Neuron (in vitro differentiated cells): ENCODE data around the gene FDXR.
"Not testable (repeated sequence)": the region's sequence is repeated elsewhere in the genome, so short reads cannot be mapped to it uniquely, and the experiment has no call there.

Experiments
- H2AFZ ChIP-seq: one replicate; pipeline ENCODE4 v1.6.1; 2013; ENCODE audit warnings: low read depth, mild to moderate bottlenecking, inconsistent platforms, low read length, moderate library complexity
- H3K27me3 ChIP-seq: one replicate; pipeline ENCODE4 v1.6.1; 2013; ENCODE audit warnings: low read length; ENCODE audit not compliant: insufficient read depth
- H3K36me3 ChIP-seq: one replicate; pipeline ENCODE4 v1.6.1; 2013; ENCODE audit warnings: low read length; ENCODE audit not compliant: insufficient read depth
- H3K4me1 ChIP-seq: one replicate; pipeline ENCODE4 v1.6.1; 2013; ENCODE audit warnings: low read length; ENCODE audit not compliant: insufficient read depth
- H3K4me3 ChIP-seq: 2 replicates; pipeline ENCODE4 v1.5.1; 2013; ENCODE audit warnings: mild to moderate bottlenecking, low read length, moderate library complexity
- H3K9me3 ChIP-seq: one replicate; pipeline ENCODE4 v1.6.1; 2013; ENCODE audit warnings: low read length

FDXR gene

GRCh38 chr17:74872313-74873036, at the start of gene FDXR:
Gene FDXR (minus strand): TSS chr17:74872994. CDS start chr17:74872944, 50 bp downstream.
- H3K36me3 ChIP-seq: peaks cover 5% of the 10 kb centered on the region
- peak within 1 kb of the TSS; percentile 78 for H2AFZ ChIP-seq
- H3K9me3 ChIP-seq: no peaks in the 10 kb centered on the region
- peaks cover 9% of the 10 kb centered on the region for H3K27me3 ChIP-seq
- peak within 1 kb of the TSS; percentile 98 for H3K4me3 ChIP-seq
- H3K4me1 ChIP-seq: peaks cover 19% of the 10 kb centered on the region

- H3K9me3 ChIP-seq: no peaks in the 10 kb centered on the region
- H3K4me3 ChIP-seq: no peak overlapping the region
- peaks cover 10% of the 10 kb centered on the region for H3K4me1 ChIP-seq
- no peaks in the 10 kb centered on the region for H3K36me3 ChIP-seq
- H2AFZ ChIP-seq: no peak overlapping the region
- H3K27me3 ChIP-seq: peaks cover 61% of the 10 kb centered on the region
These were observed 49.4 kb upstream of the FDXR start for GRCh38 chr17:74922172-74922571.

GRCh38 chr17:74921769-74922168, 49.0 kb upstream of the FDXR start:
- Histone ChIP-seq H3K36me3 (no peaks in the 10 kb centered on the region), H2AFZ (no peak overlapping the region), H3K4me3 (no peak overlapping the region), H3K27me3 (peaks cover 57% of the 10 kb centered on the region), H3K4me1 (peaks cover 10% of the 10 kb centered on the region), H3K9me3 (no peaks in the 10 kb centered on the region)

- peaks cover 53% of the 10 kb centered on the region for H3K27me3 ChIP-seq
- peaks cover 10% of the 10 kb centered on the region for H3K4me1 ChIP-seq
- no peaks in the 10 kb centered on the region for H3K36me3 ChIP-seq
- H3K9me3 ChIP-seq: no peaks in the 10 kb centered on the region
- H3K4me3 ChIP-seq: no peak overlapping the region
- H2AFZ ChIP-seq: no peak overlapping the region
These were observed 48.4 kb upstream of the FDXR start for GRCh38 chr17:74921026-74921681.

GRCh38 chr17:74920642-74921025, 47.8 kb upstream of the FDXR start:
- H3K27me3 ChIP-seq: peaks cover 48% of the 10 kb centered on the region
- H3K36me3 ChIP-seq: no peaks in the 10 kb centered on the region
- H3K4me1 ChIP-seq: peaks cover 10% of the 10 kb centered on the region
- H3K9me3 ChIP-seq: no peaks in the 10 kb centered on the region
- no peak overlapping the region for H2AFZ ChIP-seq
- H3K4me3 ChIP-seq: no peak overlapping the region

- no peaks in the 10 kb centered on the region for H3K9me3 ChIP-seq
- H3K27me3 ChIP-seq: peaks cover 44% of the 10 kb centered on the region
These were observed 47.5 kb upstream of the FDXR start for GRCh38 chr17:74920306-74920620.

GRCh38 chr17:74919440-74920305, 46.9 kb upstream of the FDXR start:
- Histone ChIP-seq H3K4me1 (peaks cover 10% of the 10 kb centered on the region), H2AFZ (no peak overlapping the region), H3K36me3 (no peaks in the 10 kb centered on the region), H3K27me3 (peaks cover 38% of the 10 kb centered on the region), H3K9me3 (no peaks in the 10 kb centered on the region), H3K4me3 (no peak overlapping the region)

More at GRCh38 chr17:74920306-74920620, 47.5 kb upstream of the FDXR start:
- H3K4me1 ChIP-seq: peaks cover 10% of the 10 kb centered on the region
- H2AFZ ChIP-seq: no peak overlapping the region
- no peak overlapping the region for H3K4me3 ChIP-seq
- no peaks in the 10 kb centered on the region for H3K36me3 ChIP-seq

- Histone ChIP-seq H3K4me1 (peaks cover 10% of the 10 kb centered on the region), H3K36me3 (no peaks in the 10 kb centered on the region), H3K4me3 (no peak overlapping the region), H2AFZ (no peak overlapping the region), H3K27me3 (peaks cover 31% of the 10 kb centered on the region), H3K9me3 (no peaks in the 10 kb centered on the region)
These were observed 46.1 kb upstream of the FDXR start for GRCh38 chr17:74918906-74919305.

- no peaks in the 10 kb centered on the region for H3K9me3 ChIP-seq
- peaks cover 19% of the 10 kb centered on the region for H3K27me3 ChIP-seq
- H3K4me3 ChIP-seq: no peak overlapping the region
- no peaks in the 10 kb centered on the region for H3K36me3 ChIP-seq
- H2AFZ ChIP-seq: no peak overlapping the region
- peaks cover 8% of the 10 kb centered on the region for H3K4me1 ChIP-seq
These were observed 44.6 kb upstream of the FDXR start for GRCh38 chr17:74917430-74917829.

- Histone ChIP-seq H3K9me3 (no peaks in the 10 kb centered on the region), H3K36me3 (no peaks in the 10 kb centered on the region), H3K4me3 (no peak overlapping the region), H3K4me1 (peaks cover 8% of the 10 kb centered on the region), H2AFZ (no peak overlapping the region), H3K27me3 (peaks cover 14% of the 10 kb centered on the region)
These were observed 44.0 kb upstream of the FDXR start for GRCh38 chr17:74916851-74917199.

GRCh38 chr17:74916136-74916850, 43.5 kb upstream of the FDXR start:
- Histone ChIP-seq H3K9me3 (no peaks in the 10 kb centered on the region), H3K36me3 (no peaks in the 10 kb centered on the region), H3K4me1 (peaks cover 8% of the 10 kb centered on the region), H2AFZ (no peak overlapping the region), H3K4me3 (no peak overlapping the region), H3K27me3 (peaks cover 10% of the 10 kb centered on the region)

GRCh38 chr17:74911423-74911822, 38.6 kb upstream of the FDXR start:
- not testable (repeated sequence) for H2AFZ ChIP-seq, H3K9me3 ChIP-seq, H3K27me3 ChIP-seq, H3K4me3 ChIP-seq, H3K36me3 ChIP-seq
- peaks cover 16% of the 10 kb centered on the region for H3K4me1 ChIP-seq

GRCh38 chr17:74909097-74909496, 36.3 kb upstream of the FDXR start:
- not testable (repeated sequence) for H3K36me3 ChIP-seq, H3K27me3 ChIP-seq, H3K9me3 ChIP-seq, H3K4me3 ChIP-seq, H2AFZ ChIP-seq
- H3K4me1 ChIP-seq: peaks cover 16% of the 10 kb centered on the region
